Hepatocyte (in vitro differentiated cells): ENCODE measurements around the gene FBN1. TPM values are rescaled to one million over a fixed set of nuclear protein-coding genes. Genes with fewer than 3 reads are reported as not detected.

Source experiments
- DNase-seq: peaks from one replicate; pipeline ENCODE4 v3.0.0-alpha.2; 2016; ENCODE audit warnings: low spot score
- H2AFZ ChIP-seq: fragments of 200-600 bp; sonication (generic); 2 replicates; pipeline ENCODE4 v1.6.0; 2016; ENCODE audit warnings: antibody characterized with exemption, mild to moderate bottlenecking
- H3K27ac ChIP-seq: fragments of 200-600 bp; sonication (generic); 2 replicates; pipeline ENCODE4 v1.5.1; 2016; ENCODE audit warnings: mild to moderate bottlenecking
- H3K27me3 ChIP-seq: fragments of 200-600 bp; sonication (generic); 2 replicates; pipeline ENCODE4 v1.6.1; 2016
- H3K36me3 ChIP-seq: fragments of 200-600 bp; sonication (generic); replicated peaks from 2 replicates; pipeline ENCODE4 v1.5.1; 2016; ENCODE audit warnings: low read depth; ENCODE audit not compliant: insufficient read depth
- H3K4me1 ChIP-seq: fragments of 200-600 bp; sonication (generic); 2 replicates; pipeline ENCODE4 v1.5.1; 2016; ENCODE audit warnings: mild to moderate bottlenecking, moderate library complexity; ENCODE audit not compliant: insufficient read depth
- H3K4me2 ChIP-seq: fragments of 200-600 bp; sonication (generic); 2 replicates; pipeline ENCODE4 v1.6.0; 2016
- H3K4me3 ChIP-seq: fragments of 200-600 bp; sonication (generic); 2 replicates; pipeline ENCODE4 v1.5.1; 2016; ENCODE audit warnings: mild to moderate bottlenecking
- H3K79me2 ChIP-seq: fragments of 200-600 bp; sonication (generic); 2 replicates; pipeline ENCODE4 v1.6.0; 2017; ENCODE audit warnings: mild to moderate bottlenecking
- H3K9me2 ChIP-seq: fragments of 200-600 bp; sonication (generic); replicated peaks from 2 replicates; pipeline ENCODE4 v1.6.0; 2017; ENCODE audit warnings: mild to moderate bottlenecking; ENCODE audit not compliant: insufficient read depth
- H3K9me3 ChIP-seq: fragments of 200-600 bp; sonication (generic); 2 replicates; pipeline ENCODE4 v1.5.1; 2016; ENCODE audit warnings: low read depth, mild to moderate bottlenecking
- H4K20me1 ChIP-seq: fragments of 200-600 bp; sonication (generic); 2 replicates; pipeline ENCODE4 v1.6.0; 2016; ENCODE audit warnings: mild to moderate bottlenecking; ENCODE audit not compliant: insufficient read depth, poor library complexity, severe bottlenecking
- CTCF ChIP-seq: fragments of 200-600 bp; sonication (generic); IDR thresholded peaks from 2 replicates; pipeline ENCODE4 v1.5.1; 2016; ENCODE audit warnings: antibody characterized with exemption, mild to moderate bottlenecking; ENCODE audit not compliant: poor library complexity
- EZH2 ChIP-seq: fragments of 200-600 bp; sonication (generic); IDR thresholded peaks from 2 replicates; pipeline ENCODE4 v1.6.1; 2016; ENCODE audit warnings: antibody characterized with exemption, mild to moderate bottlenecking, borderline replicate concordance
- EZH2phosphoT487 ChIP-seq: fragments of 200-600 bp; sonication (generic); IDR thresholded peaks from one replicate; pipeline ENCODE4 v1.6.1; 2018; ENCODE audit warnings: antibody characterized with exemption, mild to moderate bottlenecking, low read depth, moderate library complexity; ENCODE audit not compliant: unreplicated experiment, severe bottlenecking
- WGBS: methylation state at CpG from one replicate; pipeline ENCODE4 v1.1.6; 2016; ENCODE audit warnings: low lambda C conversion rate; ENCODE audit errors: missing lambda C conversion rate; 5-methylcytosine and 5-hydroxymethylcytosine counted together
- polyA plus RNA-seq: library from polyadenylated mRNA; unstranded; fragments of >200 nt; fragmentation: Nextera tagmentation; extraction: Ambion mirVana; gene quantifications from 2 replicates; pipeline ENCODE4 v1.2.1, GENCODE V29; 2016
- total RNA-seq: library from RNA; depleted of rRNA; stranded (reverse); fragments of >200 nt; gene quantifications from 2 replicates; pipeline ENCODE4 v1.2.3, GENCODE V29; 2014

FBN1 gene
- total and polyA plus RNA-seq, 2 experiments from 2014 or later, result 76.6 to 199 TPM

- no peaks in the 10 kb centered on the region for H3K4me1 ChIP-seq
- H3K36me3 ChIP-seq, result no peaks in the 10 kb centered on the region
- no peaks in the 10 kb centered on the region for H4K20me1 ChIP-seq
- no peaks in the 10 kb centered on the region for H3K27me3 ChIP-seq
- no peak for TF ChIP-seq EZH2phosphoT487
- no peak for TF ChIP-seq EZH2
- no peak for TF ChIP-seq CTCF
- H3K79me2 ChIP-seq, result no peaks in the 10 kb centered on the region
- H3K27ac ChIP-seq, result no peak overlapping the region
- WGBS, result 88% methylated on average over 4 of the region's 4 CpGs
- H3K4me2 ChIP-seq, result no peak overlapping the region
- no peak for DNase-seq
- H3K9me3 ChIP-seq, result no peaks in the 10 kb centered on the region
- H3K4me3 ChIP-seq, result no peak overlapping the region
- H2AFZ ChIP-seq, result no peak overlapping the region
- no peaks in the 10 kb centered on the region for H3K9me2 ChIP-seq
These were observed 177.7 kb downstream of the FBN1 start for GRCh38 chr15:48467801-48468200.

- H3K4me3 ChIP-seq, result no peak overlapping the region
- DNase-seq, result no peak
- no peak overlapping the region for H3K4me2 ChIP-seq
- H3K36me3 ChIP-seq, result no peaks in the 10 kb centered on the region
- H4K20me1 ChIP-seq, result no peaks in the 10 kb centered on the region
- no peak overlapping the region for H2AFZ ChIP-seq
- no peaks in the 10 kb centered on the region for H3K9me3 ChIP-seq
- no peaks in the 10 kb centered on the region for H3K27me3 ChIP-seq
- no peaks in the 10 kb centered on the region for H3K4me1 ChIP-seq
- H3K9me2 ChIP-seq, result no peaks in the 10 kb centered on the region
- no peak overlapping the region for H3K27ac ChIP-seq
- 97% methylated on average over 1 of the region's 1 CpG for WGBS
- TF ChIP-seq EZH2phosphoT487 (no peak), CTCF (no peak), EZH2 (no peak)
- no peaks in the 10 kb centered on the region for H3K79me2 ChIP-seq
These were observed 178.7 kb downstream of the FBN1 start for GRCh38 chr15:48466820-48467219.

GRCh38 chr15:48466079-48466478 lies 179.4 kb downstream of the FBN1 start:
- no peaks in the 10 kb centered on the region for H3K36me3 ChIP-seq
- H2AFZ ChIP-seq, result no peak overlapping the region
- H3K79me2 ChIP-seq, result no peaks in the 10 kb centered on the region
- H3K4me3 ChIP-seq, result no peak overlapping the region
- H3K9me3 ChIP-seq, result no peaks in the 10 kb centered on the region
- H3K27me3 ChIP-seq, result no peaks in the 10 kb centered on the region
- H3K4me1 ChIP-seq, result no peaks in the 10 kb centered on the region
- TF ChIP-seq EZH2phosphoT487, result no peak
- TF ChIP-seq CTCF, result no peak
- TF ChIP-seq EZH2, result no peak
- no peaks in the 10 kb centered on the region for H4K20me1 ChIP-seq
- no peak overlapping the region for H3K27ac ChIP-seq
- H3K9me2 ChIP-seq, result no peaks in the 10 kb centered on the region
- no peak for DNase-seq
- no peak overlapping the region for H3K4me2 ChIP-seq

- Histone ChIP-seq H3K4me2 (no peak overlapping the region), H3K9me2 (no peaks in the 10 kb centered on the region), H3K9me3 (no peaks in the 10 kb centered on the region), H3K27ac (no peak overlapping the region), H3K27me3 (no peaks in the 10 kb centered on the region), H3K79me2 (no peaks in the 10 kb centered on the region), H4K20me1 (no peaks in the 10 kb centered on the region), H3K4me1 (no peaks in the 10 kb centered on the region), H3K4me3 (no peak overlapping the region), H3K36me3 (no peaks in the 10 kb centered on the region), H2AFZ (no peak overlapping the region)
- 95% methylated on average over 5 of the region's 5 CpGs for WGBS
- TF ChIP-seq CTCF (no peak), EZH2 (no peak), EZH2phosphoT487 (no peak)
- DNase-seq, result no peak
These were observed 180.1 kb downstream of the FBN1 start for GRCh38 chr15:48465410-48465809.
